Sigmoid colon (tissue), 4 donors: ENCODE results near the gene FYN.

Experiments used
- CTCF ChIP-seq, 4 experiments: fragments of 450-650 bp in 3 of 4; fragments of 200-600 bp in 1 of 4; IDR thresholded peaks; one replicate each; pipeline ENCODE4 v1.5.1; 2016 to 2019; ENCODE audit warnings: antibody characterized with exemption in 4 of 4, mild to moderate bottlenecking in 3 of 4, moderate library complexity in 2 of 4
- POLR2A ChIP-seq, 2 donors: fragments of 450-650 bp; IDR thresholded peaks; one replicate each; pipeline ENCODE4 v1.6.1; 2016; ENCODE audit warnings: antibody characterized with exemption in 2 of 2, mild to moderate bottlenecking in 2 of 2, moderate library complexity in 2 of 2
- POLR2AphosphoS5 ChIP-seq, 4 donors: sonication (generic); formaldehyde crosslinking; IDR thresholded peaks; one replicate each; pipeline ENCODE4 v1.6.1; 2017; ENCODE audit warnings: antibody characterized with exemption in 4 of 4

DNA sequence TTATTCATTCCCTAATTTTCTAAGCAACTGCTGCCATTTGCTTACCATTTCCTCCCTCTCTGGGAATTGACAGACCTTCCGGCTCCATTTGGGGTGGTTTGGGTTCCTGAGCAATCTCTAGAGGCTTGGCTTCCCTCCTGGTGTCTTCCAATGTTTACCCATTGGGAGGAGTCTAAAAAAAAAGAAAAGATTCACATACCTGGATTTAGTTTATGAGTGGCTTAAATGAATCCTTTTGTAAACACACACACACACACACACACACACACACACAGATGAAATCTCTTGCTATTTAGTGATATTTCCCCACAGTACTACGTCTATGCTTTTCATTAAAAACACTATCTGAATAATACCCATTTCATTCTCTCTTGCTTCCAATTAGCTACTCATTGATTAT is 219.3 kb downstream of the FYN start:
- no peak for TF ChIP-seq POLR2A (IDR thresholded peaks at IDR 0.05)
- no peak for TF ChIP-seq CTCF (IDR thresholded peaks at IDR 0.05)
- TF ChIP-seq POLR2AphosphoS5 (IDR thresholded peaks at IDR 0.05) = no peak
